ENCODE measurements around the gene TMPRSS11A.
A peak's percentile ranks its signal among the peaks of the same experiment; 100 is the strongest.

Gene TMPRSS11A

GRCh38 chr4:67909905-67910584 lies 53.2 kb downstream of the TMPRSS11A start:
- DNase-seq (ENCODE audit: extremely low read depth, low read depth) = no peak
- peak; percentile 58 for TF ChIP-seq CTCF (IDR thresholded peaks at IDR 0.05; ENCODE audit: low read depth, low read length)

GRCh38 chr4:67907650-67908049 lies 55.6 kb downstream of the TMPRSS11A start:
- no peak for TF ChIP-seq CTCF (IDR thresholded peaks at IDR 0.05; ENCODE audit: low read depth, low read length)
- no peak for DNase-seq (ENCODE audit: extremely low read depth, low read depth)

GRCh38 chr4:67899096-67899495 lies 64.2 kb downstream of the TMPRSS11A start:
- TF ChIP-seq CTCF (IDR thresholded peaks at IDR 0.05; ENCODE audit: low read depth, low read length) = no peak
- DNase-seq (ENCODE audit: extremely low read depth, low read depth) = no peak

GRCh38 chr4:67897686-67898085 lies 65.6 kb downstream of the TMPRSS11A start:
- TF ChIP-seq CTCF (IDR thresholded peaks at IDR 0.05; ENCODE audit: low read depth, low read length) = no peak
- DNase-seq (ENCODE audit: extremely low read depth, low read depth) = no peak

GRCh38 chr4:67896421-67897065 lies 66.8 kb downstream of the TMPRSS11A start:
- DNase-seq (ENCODE audit: extremely low read depth, low read depth) = no peak

GRCh38 chr4:67894659-67895058 lies 68.6 kb downstream of the TMPRSS11A start:
- DNase-seq (ENCODE audit: extremely low read depth, low read depth) = no peak
- TF ChIP-seq CTCF (IDR thresholded peaks at IDR 0.05; ENCODE audit: low read depth, low read length) = no peak

More at GRCh38 chr4:67896421-67897065, 66.8 kb downstream of the TMPRSS11A start:
- TF ChIP-seq CTCF (IDR thresholded peaks at IDR 0.05; ENCODE audit: low read depth, low read length) = no peak

- TF ChIP-seq CTCF (IDR thresholded peaks at IDR 0.05; ENCODE audit: low read depth, low read length) = peak; percentile 16
- DNase-seq (ENCODE audit: extremely low read depth, low read depth) = no peak
Observed at GRCh38 chr4:67892905-67893304, 70.4 kb downstream of the TMPRSS11A start.
